ENCODE results near the gene E2F8. TPM values are rescaled to one million over a fixed set of nuclear protein-coding genes. Genes with fewer than 3 reads are reported as not detected.

The E2F8 gene
- total RNA-seq, 3 donors from 2014 or later = 0.64 TPM; not detected in 2

- H3K4me3 ChIP-seq = peak overlapping the region; percentile 52 to 90 (median 63)
- intact Hi-C loops (cut with DNase I; ENCODE audit: low total_unique reads) = no loop called here
- no peak for DNase-seq (ENCODE audit: low spot score in 2 of 2)
- H3K36me3 ChIP-seq = no peaks in the 10 kb centered on the region
- H3K27me3 ChIP-seq = peaks cover 11 to 46% of the 10 kb centered on the region in 2 donors
- H3K4me1 ChIP-seq = peaks cover 9% of the 10 kb centered on the region in 2 donors
- TF ChIP-seq POLR2AphosphoS5 (IDR thresholded peaks at IDR 0.05) (no peak), CTCF (IDR thresholded peaks at IDR 0.05) (no peak), POLR2A (IDR thresholded peaks at IDR 0.05) (no peak)
- H3K9me3 ChIP-seq = no peaks in the 10 kb centered on the region
- H3K27ac ChIP-seq = no peak overlapping the region
Observed at GRCh38 chr11:19241260-19242178, 774 bp upstream of the E2F8 start.

GRCh38 chr11:19239039-19239438 lies 1.7 kb downstream of the E2F8 start:
- DNase-seq (ENCODE audit: low spot score in 2 of 2) = no peak
- H3K36me3 ChIP-seq = no peaks in the 10 kb centered on the region
- H3K4me1 ChIP-seq = peaks cover 9% of the 10 kb centered on the region in 2 donors
- H3K27me3 ChIP-seq = peaks cover 11 to 46% of the 10 kb centered on the region in 2 donors
- H3K27ac ChIP-seq = no peak overlapping the region
- intact Hi-C loops (cut with DNase I; ENCODE audit: low total_unique reads) = no loop called here
- H3K4me3 ChIP-seq = no peak overlapping the region
- no peak for TF ChIP-seq POLR2AphosphoS5 (IDR thresholded peaks at IDR 0.05)
- TF ChIP-seq POLR2A (IDR thresholded peaks at IDR 0.05) = no peak
- TF ChIP-seq CTCF (IDR thresholded peaks at IDR 0.05) = no peak
- H3K9me3 ChIP-seq = no peaks in the 10 kb centered on the region

- Histone ChIP-seq H3K4me3 (no peak overlapping the region), H3K36me3 (no peaks in the 10 kb centered on the region), H3K27ac (no peak overlapping the region), H3K4me1 (peaks cover 9% of the 10 kb centered on the region in 2 donors), H3K27me3 (peaks cover 10 to 40% of the 10 kb centered on the region in 2 donors), H3K9me3 (no peaks in the 10 kb centered on the region)
- TF ChIP-seq POLR2AphosphoS5 (IDR thresholded peaks at IDR 0.05) = no peak
- no peak for TF ChIP-seq POLR2A (IDR thresholded peaks at IDR 0.05)
- no peak for TF ChIP-seq CTCF (IDR thresholded peaks at IDR 0.05)
- intact Hi-C loops (cut with DNase I; ENCODE audit: low total_unique reads) = no loop called here
- DNase-seq (ENCODE audit: low spot score in 2 of 2) = no peak
Observed at GRCh38 chr11:19237813-19238212, 2.9 kb downstream of the E2F8 start.

- Histone ChIP-seq H3K9me3 (no peaks in the 10 kb centered on the region), H3K27me3 (peaks cover 8 to 36% of the 10 kb centered on the region in 2 donors), H3K4me1 (peaks cover 9% of the 10 kb centered on the region in 2 donors), H3K36me3 (no peaks in the 10 kb centered on the region), H3K4me3 (no peak overlapping the region), H3K27ac (no peak overlapping the region)
- no peak for TF ChIP-seq POLR2AphosphoS5 (IDR thresholded peaks at IDR 0.05)
- no peak for TF ChIP-seq POLR2A (IDR thresholded peaks at IDR 0.05)
- TF ChIP-seq CTCF (IDR thresholded peaks at IDR 0.05) = no peak
- no peak for DNase-seq (ENCODE audit: low spot score in 2 of 2)
- intact Hi-C loops (cut with DNase I; ENCODE audit: low total_unique reads) = no loop called here
Observed at GRCh38 chr11:19237381-19237780, 3.4 kb downstream of the E2F8 start.

- Histone ChIP-seq H3K27me3 (peaks cover 0 to 12% of the 10 kb centered on the region in 2 donors), H3K4me1 (no peaks in the 10 kb centered on the region), H3K9me3 (no peaks in the 10 kb centered on the region), H3K36me3 (no peaks in the 10 kb centered on the region), H3K27ac (no peak overlapping the region), H3K4me3 (no peak overlapping the region)
- no peak for DNase-seq (ENCODE audit: low spot score in 2 of 2)
- intact Hi-C loops (cut with DNase I; ENCODE audit: low total_unique reads) = no loop called here
- TF ChIP-seq CTCF (IDR thresholded peaks at IDR 0.05) (no peak), POLR2A (IDR thresholded peaks at IDR 0.05) (no peak), POLR2AphosphoS5 (IDR thresholded peaks at IDR 0.05) (no peak)
Observed at GRCh38 chr11:19234231-19234817, 6.4 kb downstream of the E2F8 start.
